Peyer's patch (tissue), 4 donors: ENCODE results near the gene SH3RF3. TPM values are rescaled to one million over a fixed set of nuclear protein-coding genes. Genes with fewer than 3 reads are reported as not detected.

ENCODE experiments used
- DNase-seq, 3 donors: peaks; one replicate each; pipeline ENCODE4 v3.0.0-alpha.2; 2017 to 2019
- H3K27ac ChIP-seq, 4 donors: fragments of 200-600 bp; sonication (generic); one replicate each; pipeline ENCODE4 v1.5.1; 2016 to 2019
- H3K27me3 ChIP-seq, 2 donors: fragments of 200-600 bp; sonication (generic); one replicate each; pipeline ENCODE4 v1.5.1; 2019
- H3K36me3 ChIP-seq, 3 donors: fragments of 200-600 bp; sonication (generic); one replicate each; pipeline ENCODE4 v1.5.1; 2016 to 2019
- H3K4me1 ChIP-seq, 4 donors: fragments of 200-600 bp; sonication (generic); one replicate each; pipeline ENCODE4 v1.5.1; 2016 to 2019
- H3K4me3 ChIP-seq, 4 donors: fragments of 200-600 bp; sonication (generic); 1 replicate in 3 of 4; 2 replicates in 1 of 4; pipeline ENCODE4 v1.5.1; 2016 to 2019; ENCODE audit warnings: mild to moderate bottlenecking in 1 of 4
- H3K9me3 ChIP-seq, 4 donors: fragments of 200-600 bp; sonication (generic); one replicate each; pipeline ENCODE4 v1.5.1; 2016 to 2019; ENCODE audit warnings: mild to moderate bottlenecking in 1 of 4
- POLR2A ChIP-seq, 2 donors: fragments of 450-650 bp; IDR thresholded peaks; one replicate each; pipeline ENCODE4 v1.5.1; 2017; ENCODE audit warnings: antibody characterized with exemption in 2 of 2, mild to moderate bottlenecking in 2 of 2, moderate library complexity in 2 of 2
- total RNA-seq, 4 donors: library from RNA; depleted of rRNA; stranded (reverse); fragments of >200 nt; gene quantifications; one replicate each; pipeline ENCODE4 v1.1.0, GENCODE V29; 2016
- TF ChIP-seq, protein P1 (sequence below), 6 experiments: fragments of 450-650 bp in 4 of 6; fragments of 200-600 bp in 2 of 6; sonication (generic) in 1 of 6; IDR thresholded peaks; one replicate each; pipeline ENCODE4 v1.5.1; 2017 to 2019; ENCODE audit warnings: antibody characterized with exemption in 6 of 6, mild to moderate bottlenecking in 3 of 6, moderate library complexity in 1 of 6

SH3RF3 gene
- total RNA-seq, 4 donors from 2014 or later, result 1.1 to 5.0 (median 3.3) TPM

DNA sequence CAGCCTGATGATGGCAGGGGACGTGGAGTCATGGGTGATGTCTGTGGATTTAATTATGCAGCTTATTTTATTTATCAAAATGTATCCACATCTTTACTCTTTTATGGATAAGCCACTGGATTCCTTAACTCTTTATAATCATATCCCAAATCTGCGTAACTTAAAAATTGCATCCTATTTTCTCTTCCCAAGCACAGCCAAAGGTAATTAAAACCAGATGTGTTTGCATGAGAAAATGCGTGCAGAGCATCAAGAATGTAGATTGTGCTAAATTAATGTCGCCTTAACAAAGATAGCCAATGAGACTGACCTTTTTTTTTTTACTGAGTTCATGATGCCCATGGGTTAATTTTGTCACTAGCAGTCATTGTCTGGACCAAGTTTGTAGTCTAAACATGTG, 10.0 kb downstream of the SH3RF3 start:
- Histone ChIP-seq H3K4me1 (no peaks in the 10 kb centered on the region), H3K4me3 (no peak overlapping the region), H3K27me3 (no peaks in the 10 kb centered on the region), H3K27ac (no peak overlapping the region), H3K9me3 (no peaks in the 10 kb centered on the region), H3K36me3 (no peaks in the 10 kb centered on the region)
- TF ChIP-seq POLR2A (IDR thresholded peaks at IDR 0.05), result no peak
- TF ChIP-seq, protein P1, sequence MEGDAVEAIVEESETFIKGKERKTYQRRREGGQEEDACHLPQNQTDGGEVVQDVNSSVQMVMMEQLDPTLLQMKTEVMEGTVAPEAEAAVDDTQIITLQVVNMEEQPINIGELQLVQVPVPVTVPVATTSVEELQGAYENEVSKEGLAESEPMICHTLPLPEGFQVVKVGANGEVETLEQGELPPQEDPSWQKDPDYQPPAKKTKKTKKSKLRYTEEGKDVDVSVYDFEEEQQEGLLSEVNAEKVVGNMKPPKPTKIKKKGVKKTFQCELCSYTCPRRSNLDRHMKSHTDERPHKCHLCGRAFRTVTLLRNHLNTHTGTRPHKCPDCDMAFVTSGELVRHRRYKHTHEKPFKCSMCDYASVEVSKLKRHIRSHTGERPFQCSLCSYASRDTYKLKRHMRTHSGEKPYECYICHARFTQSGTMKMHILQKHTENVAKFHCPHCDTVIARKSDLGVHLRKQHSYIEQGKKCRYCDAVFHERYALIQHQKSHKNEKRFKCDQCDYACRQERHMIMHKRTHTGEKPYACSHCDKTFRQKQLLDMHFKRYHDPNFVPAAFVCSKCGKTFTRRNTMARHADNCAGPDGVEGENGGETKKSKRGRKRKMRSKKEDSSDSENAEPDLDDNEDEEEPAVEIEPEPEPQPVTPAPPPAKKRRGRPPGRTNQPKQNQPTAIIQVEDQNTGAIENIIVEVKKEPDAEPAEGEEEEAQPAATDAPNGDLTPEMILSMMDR (IDR thresholded peaks at IDR 0.05), result no peak
- DNase-seq, result no peak

DNA sequence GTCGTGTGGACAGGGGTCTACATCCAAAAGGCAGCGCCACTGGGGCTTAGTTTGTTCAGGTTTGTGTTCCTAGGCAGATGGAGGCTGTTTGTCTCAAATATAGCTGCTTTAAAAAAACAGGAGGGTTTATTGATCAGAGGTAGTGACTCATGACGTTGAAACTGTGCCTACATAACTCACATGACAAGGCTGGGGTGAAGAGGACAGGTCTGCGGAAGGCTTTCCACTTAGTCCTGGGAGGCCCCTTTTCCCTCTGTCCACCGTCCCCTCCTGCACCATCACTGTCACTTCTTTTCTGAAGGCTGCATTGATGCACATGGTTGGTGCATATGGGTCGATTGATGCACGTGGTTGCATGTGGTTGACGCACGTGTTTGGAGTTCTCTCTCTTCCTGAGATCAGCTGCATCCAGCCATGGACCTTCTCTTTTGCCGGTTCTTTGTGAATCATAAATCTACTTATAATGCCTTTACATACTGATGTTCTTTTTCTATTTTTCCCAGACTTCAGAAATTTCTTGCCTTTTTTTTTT, 10.9 kb downstream of the SH3RF3 start:
- Histone ChIP-seq H3K36me3 (no peaks in the 10 kb centered on the region), H3K27me3 (no peaks in the 10 kb centered on the region), H3K4me3 (no peak overlapping the region), H3K4me1 (no peaks in the 10 kb centered on the region), H3K9me3 (no peaks in the 10 kb centered on the region), H3K27ac (no peak overlapping the region)
- TF ChIP-seq, protein P1 (IDR thresholded peaks at IDR 0.05), result no peak
- TF ChIP-seq POLR2A (IDR thresholded peaks at IDR 0.05), result no peak
- no peak for DNase-seq

DNA sequence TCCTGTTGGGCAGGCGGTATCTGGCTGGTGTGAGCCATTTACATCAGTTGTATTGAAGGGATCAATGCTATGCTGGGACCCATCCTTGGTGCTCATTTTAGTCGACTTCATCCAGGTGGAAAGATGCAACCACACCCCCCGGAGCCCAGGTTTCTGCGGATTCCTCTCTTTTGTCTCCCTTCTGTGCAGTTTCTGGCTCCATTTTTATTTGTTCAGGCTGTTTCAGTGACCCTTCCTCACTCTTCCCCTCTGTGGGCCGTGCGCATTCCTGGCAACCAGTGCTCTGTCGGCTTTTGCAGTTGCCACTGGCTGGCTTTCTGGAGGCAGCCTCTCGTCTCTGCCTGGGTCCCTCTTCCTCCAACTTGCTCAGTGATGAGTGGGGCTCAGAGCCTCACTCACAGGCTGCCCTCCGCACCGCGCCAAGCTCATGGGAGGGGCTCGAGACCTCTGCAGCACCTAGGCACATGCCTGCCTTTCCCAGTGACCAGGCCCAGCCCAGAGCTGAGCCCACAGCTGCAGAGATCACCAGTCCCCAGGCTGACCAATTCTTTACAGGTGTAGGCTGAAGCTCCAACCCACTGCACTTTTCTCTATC, 12.1 kb downstream of the SH3RF3 start:
- no peak for TF ChIP-seq POLR2A (IDR thresholded peaks at IDR 0.05)
- TF ChIP-seq, protein P1 (IDR thresholded peaks at IDR 0.05), result no peak
- no peaks in the 10 kb centered on the region for H3K9me3 ChIP-seq
- no peak overlapping the region for H3K27ac ChIP-seq

DNA sequence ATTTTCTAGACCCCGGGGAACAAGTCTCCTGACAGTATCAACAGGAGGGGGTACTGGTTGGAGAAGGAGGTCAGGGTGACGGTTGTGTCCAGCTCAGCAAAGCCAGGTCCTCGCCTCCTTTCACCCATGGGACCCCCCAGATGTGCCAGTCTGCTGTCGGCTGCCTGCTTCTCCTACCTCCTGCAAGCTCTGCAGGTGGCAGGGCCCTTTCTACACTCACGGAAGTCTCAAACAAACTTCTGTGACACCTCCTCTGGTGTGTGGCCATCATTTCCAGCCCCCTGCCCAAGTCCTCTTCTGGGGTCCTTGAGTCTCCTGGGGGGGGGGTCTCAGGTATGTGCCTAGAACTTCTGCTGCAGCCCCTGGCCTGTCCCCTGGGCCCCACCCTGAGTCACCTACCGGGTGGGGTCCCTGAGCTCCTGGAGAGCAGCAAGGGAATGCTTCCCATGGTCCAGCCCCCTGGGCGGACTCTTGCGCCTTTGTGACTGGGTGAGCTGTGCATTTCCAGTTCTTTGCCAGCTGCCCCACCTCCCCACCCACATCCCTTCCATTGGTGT, 12.8 kb downstream of the SH3RF3 start:
- no peak for TF ChIP-seq POLR2A (IDR thresholded peaks at IDR 0.05)
- TF ChIP-seq, protein P1 (IDR thresholded peaks at IDR 0.05), result no peak
- no peaks in the 10 kb centered on the region for H3K9me3 ChIP-seq
- no peaks in the 10 kb centered on the region for H3K4me1 ChIP-seq
- H3K27me3 ChIP-seq, result no peaks in the 10 kb centered on the region
- no peaks in the 10 kb centered on the region for H3K36me3 ChIP-seq
- H3K4me3 ChIP-seq, result no peak overlapping the region
- no peak overlapping the region for H3K27ac ChIP-seq
- DNase-seq, result peak in 1 of 3 donors; percentile 18

More for the DNA sequence above, 12.1 kb downstream of the SH3RF3 start:
- no peaks in the 10 kb centered on the region for H3K27me3 ChIP-seq
- no peak overlapping the region for H3K4me3 ChIP-seq
- no peaks in the 10 kb centered on the region for H3K4me1 ChIP-seq
- H3K36me3 ChIP-seq, result no peaks in the 10 kb centered on the region
- peak in 1 of 3 donors; percentile 34 for DNase-seq

DNA sequence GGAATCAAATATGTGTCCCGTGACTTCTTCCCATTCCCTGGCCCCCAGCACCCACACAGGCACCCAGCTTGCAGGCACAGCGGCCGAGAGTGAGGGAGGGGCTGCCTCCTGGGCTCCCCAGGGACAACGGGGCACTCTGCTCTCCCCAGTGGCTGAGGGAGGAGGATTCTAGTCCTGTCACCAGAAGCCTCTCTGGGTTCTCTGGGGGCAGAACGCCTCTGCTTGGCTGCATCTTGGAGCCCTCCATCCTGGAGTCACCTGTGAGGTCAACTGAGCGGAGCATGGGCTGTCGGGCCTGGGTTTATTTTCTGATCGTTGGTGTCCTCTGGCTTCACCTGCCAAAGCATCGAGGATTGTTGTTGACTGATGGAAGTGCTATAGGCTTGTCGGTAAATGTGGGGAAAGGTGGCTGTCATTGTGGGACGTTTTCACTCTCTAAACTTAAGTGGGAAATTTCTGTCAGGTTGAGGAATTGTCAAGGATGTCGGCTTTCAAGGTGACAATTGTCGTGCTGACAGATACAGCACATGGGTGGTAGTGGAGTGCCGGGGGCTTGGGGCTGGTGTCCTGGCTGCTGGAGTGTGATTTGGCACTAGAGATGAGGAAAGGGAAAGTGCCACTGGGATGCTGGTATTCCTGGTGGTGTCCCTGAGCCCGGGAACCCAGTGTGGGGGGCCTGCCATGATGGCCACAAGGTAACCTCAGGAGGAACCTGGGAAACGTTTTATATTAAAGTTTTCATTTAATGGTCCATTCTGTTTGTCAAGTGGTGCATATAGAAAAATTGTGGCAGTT, 13.6 kb downstream of the SH3RF3 start:
- Histone ChIP-seq H3K4me3 (no peak overlapping the region), H3K27ac (no peak overlapping the region), H3K36me3 (no peaks in the 10 kb centered on the region), H3K27me3 (no peaks in the 10 kb centered on the region), H3K9me3 (no peaks in the 10 kb centered on the region), H3K4me1 (no peaks in the 10 kb centered on the region)
- no peak for TF ChIP-seq POLR2A (IDR thresholded peaks at IDR 0.05)
- TF ChIP-seq, protein P1 (IDR thresholded peaks at IDR 0.05), result no peak
- DNase-seq, result peak in 1 of 3 donors; percentile 21
